Measurements from ENCODE around the gene ANO10.
"Not testable (repeated sequence)": the region's sequence is repeated elsewhere in the genome, so short reads cannot be mapped to it uniquely, and the experiment has no call there.

Gene ANO10

DNA sequence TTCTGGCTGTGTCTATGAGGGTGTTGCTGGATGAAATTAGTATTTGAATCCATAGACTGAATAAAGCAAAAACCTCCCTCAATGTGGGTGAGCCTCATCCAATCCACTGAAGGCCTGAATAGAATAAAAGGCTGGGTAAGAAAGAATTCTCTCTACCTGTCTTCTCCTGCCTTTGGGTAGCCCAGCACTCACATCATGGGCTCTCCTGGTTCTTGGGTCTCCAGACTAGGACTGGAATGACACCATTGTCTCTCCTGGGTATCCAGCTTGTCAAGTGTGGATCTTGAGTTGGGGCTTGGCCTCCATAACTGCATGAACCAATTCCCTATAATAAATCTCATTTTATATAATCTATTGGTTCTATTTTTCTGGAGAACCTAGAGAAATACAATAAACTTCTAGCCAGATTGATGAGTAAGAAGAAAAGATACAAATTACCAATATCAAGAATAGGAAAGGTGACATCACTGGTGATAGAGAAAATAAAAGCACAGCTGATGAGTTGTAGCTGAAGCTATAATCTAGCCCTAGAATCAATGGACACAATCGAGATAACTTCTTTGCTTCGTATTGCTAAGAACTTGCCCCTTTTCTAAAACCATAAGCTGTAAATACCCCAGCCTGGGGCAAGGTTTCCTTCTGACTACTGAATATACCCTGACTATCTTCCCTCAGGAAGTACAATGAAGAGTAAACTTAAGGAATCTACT, 106.4 kb downstream of the ANO10 start:
- no peak for DNase-seq

DNA sequence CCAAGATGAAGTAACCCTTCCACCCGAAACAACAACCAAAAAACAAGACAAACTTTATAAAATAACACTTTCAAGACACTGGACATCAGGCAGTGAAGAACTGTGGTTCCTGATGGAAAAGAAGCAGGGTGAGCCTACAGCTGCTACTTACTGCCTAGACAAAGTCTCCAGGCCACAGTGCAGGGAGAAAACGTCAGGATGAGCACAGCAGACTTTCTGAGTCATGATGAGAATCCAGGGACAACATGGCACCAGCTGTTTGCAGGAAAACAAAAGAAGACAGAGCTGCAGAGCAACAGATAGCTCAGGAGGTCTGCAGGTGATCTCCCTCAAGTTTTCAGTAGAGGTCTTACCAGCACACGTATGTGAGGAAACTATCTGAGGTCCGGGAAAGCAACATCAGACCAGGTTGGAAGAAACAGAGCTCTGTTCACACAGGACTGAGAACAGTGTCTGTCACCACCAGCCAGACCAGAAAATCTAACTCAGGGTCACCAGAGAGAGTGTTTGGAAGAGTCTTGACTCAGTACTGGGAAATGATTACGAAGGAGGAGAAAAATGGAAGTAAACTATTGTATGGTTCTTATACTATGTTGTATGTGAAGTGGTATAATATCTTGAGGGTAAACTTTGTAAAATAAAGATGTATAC, 108.9 kb downstream of the ANO10 start:
- no peak for DNase-seq

DNA sequence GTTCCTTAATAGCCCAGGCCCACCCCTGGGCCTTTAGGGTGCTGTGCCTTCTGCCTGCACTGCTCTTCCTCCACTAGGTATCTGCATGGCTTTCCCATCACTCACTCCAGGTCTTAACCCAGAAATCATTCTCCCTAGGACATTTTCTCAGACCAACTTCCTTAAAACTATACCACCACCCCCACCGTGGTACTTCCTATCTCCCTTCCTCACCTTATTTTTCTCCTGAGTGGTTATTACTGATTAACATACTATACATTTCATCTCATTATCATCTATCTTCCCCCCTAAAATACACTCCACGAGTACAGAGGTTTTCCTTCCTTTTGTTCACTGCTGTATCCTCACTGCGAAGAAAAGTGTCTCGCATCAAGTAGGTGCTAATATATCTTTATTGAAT, 115.2 kb downstream of the ANO10 start:
- DNase-seq = no peak

DNA sequence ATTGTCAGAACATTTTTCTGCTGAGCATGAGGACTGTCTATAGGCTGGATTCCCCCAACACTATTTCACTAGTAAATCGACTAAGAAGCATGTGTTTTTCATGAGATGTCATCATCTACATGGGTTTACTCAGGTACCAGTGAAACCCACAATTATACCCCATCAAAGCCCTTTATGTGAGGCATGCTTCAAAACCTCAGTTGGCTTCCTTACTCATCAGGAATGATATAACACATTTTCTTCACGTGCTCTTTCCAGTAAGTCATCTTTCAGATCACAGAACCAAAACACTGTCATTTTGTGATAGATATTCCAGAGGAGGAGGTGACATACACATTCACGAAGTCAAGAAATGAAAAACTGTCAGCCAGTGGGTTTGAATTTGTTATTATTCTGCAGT, 116.5 kb downstream of the ANO10 start:
- DNase-seq = peak; percentile 17

DNA sequence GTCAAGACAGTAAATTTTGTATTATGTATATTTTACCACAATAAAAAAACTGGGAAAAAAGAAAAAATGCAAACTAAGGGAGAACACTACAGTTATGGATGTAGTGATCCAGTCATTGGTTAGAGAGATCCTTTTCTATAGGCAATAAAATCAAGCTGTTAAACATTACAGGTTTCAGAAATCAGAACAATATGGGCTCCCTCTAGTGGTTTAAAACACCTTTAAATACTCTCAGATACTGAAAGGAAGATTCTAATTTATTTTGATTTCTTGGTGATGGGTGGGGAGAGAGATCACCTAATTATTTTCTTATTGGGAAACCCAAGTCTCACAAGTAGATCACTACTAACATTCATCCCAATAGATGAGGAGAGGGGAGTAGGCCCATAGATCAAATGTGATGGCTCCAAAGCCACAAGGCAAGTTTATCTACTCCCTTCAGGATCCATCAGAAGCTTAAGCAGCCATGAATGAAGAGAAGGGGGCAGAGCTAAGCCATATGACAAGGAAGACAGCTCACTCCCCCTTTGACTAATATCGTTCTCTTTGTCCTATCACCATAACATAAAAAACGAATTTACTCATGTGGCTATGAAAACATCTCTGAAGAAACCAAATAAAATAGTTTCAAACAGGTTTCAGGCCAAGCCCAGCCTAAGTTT, 118.6 kb downstream of the ANO10 start:
- DNase-seq = no peak

DNA sequence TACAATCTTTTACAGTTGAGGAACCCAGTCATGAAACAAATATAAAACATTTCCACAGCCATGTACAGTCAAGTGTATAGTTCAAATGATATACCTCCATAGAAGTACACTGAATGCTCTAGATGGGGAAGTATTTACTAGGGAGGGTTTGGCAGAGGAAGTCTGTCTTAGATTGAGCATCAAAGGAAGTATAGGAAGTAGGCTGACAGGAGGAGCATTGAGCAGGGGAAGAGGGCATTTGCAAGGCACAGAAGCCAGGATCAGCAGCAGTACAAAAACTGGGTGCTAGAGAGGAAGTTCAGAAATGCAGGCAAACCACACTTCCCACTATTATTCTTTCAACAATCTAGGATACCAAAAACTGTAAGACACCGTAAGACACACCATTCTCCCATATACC, 122.6 kb downstream of the ANO10 start:
- DNase-seq = no peak

DNA sequence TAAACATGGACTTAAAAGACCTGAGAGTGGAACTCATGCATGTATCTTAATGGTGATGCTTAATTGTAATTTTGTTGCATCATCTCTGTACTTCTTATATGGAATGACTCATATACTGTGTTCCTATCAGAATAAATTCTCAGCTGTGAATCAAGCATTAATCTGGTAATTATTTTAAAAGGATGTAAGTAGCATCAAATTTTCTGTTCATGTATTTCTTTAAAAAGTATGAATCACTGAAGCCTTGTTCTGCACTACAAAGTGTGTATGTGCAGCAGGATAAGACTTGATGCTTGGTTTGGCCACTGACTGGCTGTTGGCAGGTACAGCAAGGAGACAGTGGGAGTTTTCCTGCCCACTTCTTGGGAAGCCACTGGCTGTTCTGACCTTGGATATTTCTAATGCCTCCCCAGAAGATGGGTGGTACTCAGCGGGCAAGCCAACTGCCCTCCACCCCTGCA, 123.9 kb downstream of the ANO10 start:
- no peak for DNase-seq

DNA sequence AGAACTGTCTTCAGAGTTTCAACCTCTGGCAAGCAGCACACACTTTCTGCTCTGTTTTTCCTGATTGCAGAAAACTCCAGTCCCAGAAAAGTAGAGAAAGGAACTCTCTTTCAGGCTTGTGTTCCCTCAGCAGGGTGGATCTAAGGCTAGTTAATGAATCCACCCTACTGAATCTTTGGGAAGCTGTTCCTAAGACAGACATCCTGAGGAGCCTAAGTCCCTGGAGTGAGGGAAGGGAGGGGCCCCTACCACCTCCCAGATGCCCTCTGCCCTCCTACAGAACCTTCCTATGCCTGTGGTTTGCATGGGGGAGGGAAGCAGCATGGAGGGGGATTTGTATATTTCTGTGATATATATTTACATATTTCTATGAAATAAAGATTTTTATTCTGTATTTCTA, 124.4 kb downstream of the ANO10 start:
- DNase-seq = no peak

DNA sequence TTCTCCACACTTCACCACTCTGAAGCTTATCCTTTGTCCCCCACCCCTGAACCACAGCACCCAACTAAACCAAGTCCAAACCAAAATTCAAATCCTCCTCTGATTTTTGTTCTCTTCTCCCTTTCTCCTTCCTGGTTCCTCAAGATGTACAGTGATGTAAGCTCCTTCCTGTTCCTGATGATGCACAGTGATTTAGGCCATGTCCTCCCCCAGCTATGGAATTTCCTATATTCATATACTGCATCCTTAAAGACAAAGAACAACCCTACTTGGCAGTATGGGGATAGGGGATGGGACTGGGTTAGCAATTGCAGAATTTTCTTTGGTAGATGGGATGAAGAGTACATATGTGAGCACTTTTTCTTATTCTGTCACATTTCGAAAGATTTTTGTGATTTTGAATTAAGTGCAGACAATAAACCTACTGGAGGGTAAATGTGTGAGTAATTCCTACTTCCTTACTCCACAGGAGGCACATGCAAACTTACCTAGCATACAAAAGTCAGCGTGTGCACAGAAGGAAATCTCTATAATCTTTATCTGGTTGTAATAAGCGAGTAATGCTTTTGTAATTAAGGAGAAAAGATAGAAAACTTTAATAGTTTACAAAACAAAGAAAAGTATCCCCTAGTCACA, 125.0 kb downstream of the ANO10 start:
- DNase-seq = no peak

DNA sequence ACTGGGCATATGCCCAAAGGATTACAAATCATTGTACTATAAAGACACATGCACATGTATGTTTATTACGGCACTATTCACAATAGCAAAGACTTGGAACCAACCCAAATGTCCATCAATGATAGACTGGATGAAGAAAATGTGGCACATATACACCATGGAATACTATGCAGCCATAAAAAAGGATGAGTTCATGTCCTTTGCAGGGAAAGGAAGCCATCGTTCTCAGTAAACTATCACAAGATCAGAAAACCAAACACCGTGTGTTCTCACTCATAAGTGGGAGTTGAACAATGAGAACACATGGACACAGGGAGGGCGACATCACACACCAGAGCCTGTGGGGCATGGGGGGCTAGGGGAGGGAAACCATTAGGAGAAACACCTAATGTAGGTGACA, 128.9 kb downstream of the ANO10 start:
- DNase-seq = not testable (repeated sequence)

DNA sequence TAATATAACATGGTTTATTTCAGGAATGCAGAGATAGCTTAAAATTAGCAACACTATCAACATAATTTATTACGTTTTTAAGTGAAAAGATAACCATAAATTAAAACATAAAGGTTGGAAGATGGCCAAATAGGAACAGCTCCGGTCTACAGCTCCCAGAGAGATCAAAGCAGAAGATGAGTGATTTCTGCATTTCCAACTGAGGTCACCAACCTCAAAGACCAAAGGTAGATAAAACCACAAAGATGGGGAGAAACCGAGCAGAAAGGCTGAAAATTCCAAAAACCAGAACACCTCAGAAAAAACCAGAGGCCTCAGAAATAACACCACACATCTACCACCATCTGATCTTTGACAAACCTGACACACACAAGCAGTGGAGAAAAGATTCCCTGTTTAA, 130.0 kb downstream of the ANO10 start:
- DNase-seq = not testable (repeated sequence)

DNA sequence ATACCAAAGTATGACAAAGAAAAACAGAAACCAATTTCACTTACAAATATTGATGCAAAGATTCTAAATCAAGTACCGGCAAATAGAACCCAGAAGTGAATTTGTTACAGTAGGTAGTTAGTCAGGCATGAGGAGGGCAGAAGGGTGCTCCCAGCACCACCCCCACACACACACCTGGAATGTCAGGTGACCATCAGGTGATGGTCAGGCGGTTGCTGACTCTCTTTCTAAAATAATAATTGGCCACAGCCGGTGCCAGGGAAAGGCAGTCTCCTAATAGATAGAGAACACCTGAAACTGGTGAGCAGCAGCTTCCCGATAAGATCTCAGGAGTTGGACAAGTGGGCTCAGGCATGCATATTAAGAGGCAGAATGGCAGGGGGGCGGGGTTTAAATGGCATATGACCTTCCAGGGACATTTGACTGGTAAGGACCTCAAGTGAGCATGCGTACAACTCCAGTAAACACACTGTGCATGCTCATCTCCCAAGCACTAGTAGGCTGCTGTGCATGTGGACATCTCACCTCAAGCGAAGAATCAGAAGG, 131.1 kb downstream of the ANO10 start:
- DNase-seq = no peak

DNA sequence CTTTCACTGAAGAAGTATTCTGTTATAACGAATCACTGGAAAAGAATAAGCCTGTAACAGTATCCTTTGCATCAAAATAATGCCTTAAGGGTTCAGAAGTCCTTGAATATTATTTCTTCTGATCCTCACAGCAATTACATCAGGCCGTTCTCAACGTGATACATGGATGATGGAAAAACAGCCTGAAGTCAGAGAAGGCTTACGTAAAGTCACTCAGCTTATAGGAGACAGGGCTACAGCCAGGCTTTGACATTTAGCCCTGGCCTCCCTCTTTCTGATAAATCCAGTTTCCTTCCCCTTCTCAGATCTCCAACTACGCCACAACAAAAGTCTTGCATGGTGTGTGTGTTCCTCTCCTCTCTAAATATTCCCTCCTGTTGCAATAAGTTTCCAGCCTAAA, 131.9 kb downstream of the ANO10 start:
- no peak for DNase-seq

DNA sequence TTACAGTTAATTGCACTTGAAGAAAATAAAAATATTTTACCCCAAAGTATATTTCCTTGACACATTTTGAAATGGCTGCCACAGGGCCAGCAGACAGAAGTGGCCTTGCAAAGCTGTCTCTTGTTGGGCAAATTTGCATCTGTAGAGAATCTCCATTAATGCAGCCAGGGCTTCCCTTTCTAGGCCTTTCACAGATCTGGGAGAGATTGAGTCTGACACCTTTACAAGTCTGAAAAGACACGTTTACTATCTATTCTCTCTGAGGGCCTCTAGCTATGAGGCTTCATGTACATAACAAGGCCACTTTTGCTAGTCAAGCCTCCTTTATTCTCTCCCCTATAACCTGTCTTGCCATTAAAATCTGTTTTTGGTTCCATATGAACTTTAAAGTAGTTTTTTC, 135.9 kb downstream of the ANO10 start:
- no peak for DNase-seq

DNA sequence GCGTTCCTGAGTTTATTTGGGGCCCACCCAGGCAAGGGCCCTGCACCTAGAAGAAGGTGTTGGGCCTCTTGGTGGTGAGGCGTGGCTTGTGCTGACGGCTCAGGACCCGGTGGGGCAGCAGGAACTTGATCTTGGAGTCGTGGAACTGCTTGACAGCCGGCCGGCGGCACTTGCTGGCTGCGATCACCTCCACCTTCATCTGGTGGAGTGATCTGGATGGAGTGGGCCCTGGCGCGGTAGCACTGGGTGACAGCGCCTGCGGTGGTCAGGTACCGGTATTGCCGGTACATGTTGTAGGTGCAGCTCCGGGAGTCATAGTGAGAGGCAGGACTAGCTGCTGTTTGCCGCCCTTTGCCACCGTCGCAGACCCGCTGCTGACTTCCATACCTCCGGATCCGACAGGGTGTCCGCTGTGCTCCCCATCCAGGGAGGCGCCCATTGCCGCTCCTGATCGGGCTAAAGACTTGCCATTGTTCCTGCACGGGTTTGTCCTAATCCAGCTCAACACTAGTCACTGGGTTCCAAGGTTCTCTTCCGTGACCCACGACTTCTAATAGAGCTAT, 136.8 kb downstream of the ANO10 start:
- no peak for DNase-seq

DNA sequence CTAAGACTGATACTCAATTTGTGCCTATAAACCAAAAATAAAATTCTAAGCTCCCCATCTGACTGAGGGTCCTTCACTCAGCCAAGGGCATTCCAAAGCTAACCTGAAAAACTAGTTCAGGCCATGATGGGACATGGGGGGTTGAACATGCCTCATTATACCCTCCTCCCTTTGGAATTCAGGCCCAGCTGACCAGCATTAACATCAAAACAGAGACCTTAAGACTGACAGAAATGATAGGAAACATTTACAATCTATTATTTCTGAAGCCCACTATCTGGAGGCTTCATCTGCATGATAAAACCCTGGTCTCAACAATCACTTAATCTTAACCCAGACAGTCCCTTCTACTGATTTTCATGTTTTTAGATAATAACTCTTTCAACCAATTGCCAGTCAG, 140.4 kb downstream of the ANO10 start:
- DNase-seq = no peak

DNA sequence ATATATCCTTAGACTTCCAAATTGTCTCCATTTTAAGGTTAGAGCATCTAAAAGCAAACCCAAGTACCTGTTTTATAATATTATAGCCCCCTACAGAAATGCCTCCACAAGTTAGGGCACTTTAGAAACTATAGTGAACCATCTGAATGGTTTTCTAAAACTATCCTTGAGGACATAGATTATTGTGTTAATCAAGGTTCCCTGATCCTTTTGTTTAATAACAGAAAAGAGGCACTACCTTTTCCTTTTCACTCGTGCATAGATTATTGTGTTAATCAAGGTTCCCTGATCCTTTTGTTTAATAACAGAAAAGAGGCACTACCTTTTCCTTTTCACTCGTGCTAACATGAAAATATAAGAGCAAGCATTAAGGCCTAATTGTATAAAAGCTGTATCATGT, 143.0 kb downstream of the ANO10 start:
- DNase-seq = not testable (repeated sequence)

DNA sequence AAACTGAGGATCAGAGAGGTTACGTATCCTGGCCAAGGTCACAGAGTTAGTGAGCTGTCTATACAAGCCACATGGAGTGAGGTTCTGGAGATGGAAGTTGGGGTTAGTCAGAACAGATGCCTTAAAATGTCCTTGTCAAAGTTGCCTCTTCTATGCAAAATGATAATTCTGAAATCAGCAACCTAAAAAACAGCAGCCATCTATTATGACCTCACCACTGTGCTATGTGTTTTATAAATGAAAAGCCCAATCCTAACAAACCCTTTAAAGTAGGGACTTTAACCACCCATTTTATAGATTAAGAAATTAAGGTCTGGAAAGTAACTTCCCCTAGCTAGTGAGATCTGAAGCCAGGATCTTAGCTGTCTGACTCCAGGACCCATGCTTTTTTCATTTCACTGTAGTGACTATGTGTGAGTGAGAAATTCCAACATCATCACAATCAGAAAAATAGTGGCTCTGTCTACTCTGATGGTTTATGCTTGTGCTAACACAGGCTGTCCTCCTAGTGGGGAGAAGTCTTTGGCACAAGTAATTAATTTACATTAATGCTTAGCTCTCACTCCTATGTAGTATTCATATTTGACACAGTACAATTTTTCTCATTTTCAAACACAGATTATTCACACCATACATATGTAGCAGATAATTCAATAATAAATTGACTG, 143.6 kb downstream of the ANO10 start:
- no peak for DNase-seq

DNA sequence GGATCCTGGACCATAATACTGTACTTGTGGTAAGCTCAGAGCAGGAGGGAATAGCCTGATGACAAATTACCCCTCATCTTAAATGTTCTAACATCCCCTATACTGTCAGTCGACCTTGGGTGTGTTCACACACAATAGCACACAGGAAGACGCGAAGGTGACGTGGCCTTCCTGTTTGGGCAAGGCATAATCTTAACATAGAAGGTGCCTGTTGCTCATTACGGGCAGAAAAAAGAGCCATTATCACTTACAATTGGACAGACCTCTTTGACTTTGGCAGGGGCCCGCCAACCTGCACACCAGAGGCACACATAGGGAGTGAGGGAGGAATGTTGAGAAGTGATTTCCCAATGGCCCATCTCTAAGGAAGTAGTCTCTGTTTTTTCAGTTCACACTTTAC, 144.2 kb downstream of the ANO10 start:
- peak; percentile 53 for DNase-seq

DNA sequence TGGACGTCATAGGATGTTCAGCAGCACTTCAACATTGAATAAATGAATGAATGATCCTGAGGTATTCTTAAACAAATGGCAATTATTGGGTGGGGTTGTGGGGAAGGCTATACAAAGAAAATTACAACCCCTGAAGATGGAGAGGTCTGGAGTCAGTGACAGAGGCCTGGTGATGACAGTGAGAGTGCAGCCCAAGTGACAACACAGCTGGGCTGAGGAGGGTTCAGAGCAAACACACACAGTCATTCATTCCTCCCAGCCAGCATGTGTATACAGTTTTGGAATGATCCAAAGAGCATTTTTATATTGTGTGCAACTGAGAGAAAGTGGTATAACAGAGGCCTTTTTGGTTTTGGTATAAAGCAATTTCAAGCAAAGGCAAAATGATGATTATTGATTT, 148.1 kb downstream of the ANO10 start:
- no peak for DNase-seq

DNA sequence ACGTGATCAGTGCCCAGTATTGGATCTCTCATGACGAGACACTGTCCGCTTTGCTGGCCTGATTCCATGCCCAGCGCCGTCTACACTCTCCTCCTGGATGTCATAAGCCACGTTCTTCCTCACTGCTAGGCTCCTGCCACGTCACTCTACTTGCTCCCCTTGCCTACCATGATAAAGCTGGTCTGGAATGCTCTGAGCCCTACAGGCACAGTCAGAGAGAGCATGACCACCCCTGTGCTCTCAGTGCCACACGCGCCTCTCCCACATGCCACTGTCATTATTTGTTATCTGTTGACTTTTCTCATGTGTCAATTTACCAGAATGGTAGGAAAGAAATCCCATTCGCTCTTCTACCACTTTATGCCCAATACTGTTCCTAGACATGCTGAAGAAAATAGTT, 148.6 kb downstream of the ANO10 start:
- no peak for DNase-seq

DNA sequence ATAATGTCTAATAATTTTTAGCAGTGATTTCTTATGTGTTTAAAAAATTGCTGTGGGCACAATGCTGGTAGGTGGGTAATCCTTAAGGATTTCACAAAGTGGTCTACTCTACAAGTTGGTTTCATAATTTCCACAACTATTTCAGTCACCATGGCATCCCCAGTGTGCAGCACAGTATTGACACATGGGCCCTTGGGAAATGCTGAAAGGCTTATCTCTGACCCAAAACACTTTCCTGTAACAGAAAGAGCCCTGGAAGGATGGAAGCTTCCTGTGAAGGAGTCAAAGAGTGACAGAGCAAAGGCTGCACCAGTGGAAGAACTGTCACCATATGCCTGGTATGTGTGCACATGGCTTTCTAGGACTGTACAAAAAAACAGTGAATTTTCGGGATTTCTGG, 153.7 kb downstream of the ANO10 start:
- no peak for DNase-seq

DNA sequence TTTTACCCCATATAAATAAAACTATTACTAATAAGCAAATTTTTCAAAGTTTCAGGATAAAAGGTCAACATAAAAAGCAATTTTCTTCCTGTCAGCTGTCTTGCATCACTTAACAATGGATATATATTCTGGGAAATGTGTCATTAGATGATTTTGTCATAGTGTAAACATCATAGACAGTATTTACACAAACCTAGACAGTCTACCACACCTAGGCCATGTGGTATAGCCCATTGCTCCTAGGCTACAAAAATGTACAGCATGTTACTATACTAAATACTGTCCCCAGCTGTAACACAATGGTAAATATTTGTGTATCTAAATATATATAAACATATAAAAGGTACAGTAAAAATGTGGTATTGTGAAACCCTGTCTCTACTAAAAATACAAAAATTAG, 156.7 kb downstream of the ANO10 start:
- DNase-seq = no peak
